ENCODE data around the gene WWC2. TPM values are rescaled to one million over a fixed set of nuclear protein-coding genes. Genes with fewer than 3 reads are reported as not detected.

Gene WWC2
- total RNA-seq, 1 experiment from 2014 or later, result 80.3 TPM

DNA sequence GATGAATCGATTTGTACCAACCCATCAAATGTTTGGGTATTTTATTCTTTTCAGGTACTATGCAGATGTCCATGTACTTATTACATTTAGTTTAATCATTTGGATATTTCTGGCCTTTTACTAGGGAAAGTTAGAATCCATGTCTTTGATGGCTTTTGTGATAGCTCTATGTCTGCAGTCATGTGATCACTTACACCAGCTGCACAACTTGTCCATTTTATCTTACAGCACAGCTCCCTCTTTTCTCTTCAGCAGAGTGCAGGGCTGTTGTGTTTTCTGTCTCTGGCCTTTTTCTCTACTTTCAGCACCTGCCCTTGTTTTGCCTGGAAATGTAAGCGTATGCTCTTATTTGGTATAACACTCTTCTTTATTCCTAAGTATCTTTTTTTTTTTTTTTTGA, 30.6 kb downstream of the WWC2 start:
- DNase-seq (ENCODE audit: low read depth, low spot score) (no peak), ATAC-seq (peak; percentile 62)
- intact Hi-C loops (cut with micrococcal nuclease; ENCODE audit: unreplicated experiment), result no loop called here
- Histone ChIP-seq H3K4me1 (ENCODE audit: control insufficient read depth, insufficient read depth, low read length) (peaks cover 24% of the 10 kb centered on the region), H3K36me3 (ENCODE audit: control insufficient read depth, insufficient read depth, low read length) (no peaks in the 10 kb centered on the region), H3K4me3 (ENCODE audit: low read depth in 2 of 2, low read length in 2 of 2) (no peak overlapping the region), H3K27me3 (ENCODE audit: control insufficient read depth, insufficient read depth, low read length) (no peaks in the 10 kb centered on the region), H3K27ac (ENCODE audit: low read length) (no peak overlapping the region), H3K9me3 (ENCODE audit: control insufficient read depth, insufficient read depth, low read depth, low read length) (no peaks in the 10 kb centered on the region)
- no TSS peak for BruUV-seq (replicated peaks)
- POLR2A ChIA-PET, result no interaction called here
- CTCF ChIA-PET, result no interaction called here
- TF ChIP-seq POLR2AphosphoS5 (IDR thresholded peaks at IDR 0.05; ENCODE audit: low read depth, low read length), result no peak
- TF ChIP-seq REST (IDR thresholded peaks at IDR 0.05; ENCODE audit: insufficient read depth in 1 of 2, low read depth in 2 of 2, low read length in 1 of 2), result no peak
- no peak for TF ChIP-seq TCF7L2 (IDR thresholded peaks at IDR 0.05; ENCODE audit: low read depth, low read length)
- TF ChIP-seq, protein P1, sequence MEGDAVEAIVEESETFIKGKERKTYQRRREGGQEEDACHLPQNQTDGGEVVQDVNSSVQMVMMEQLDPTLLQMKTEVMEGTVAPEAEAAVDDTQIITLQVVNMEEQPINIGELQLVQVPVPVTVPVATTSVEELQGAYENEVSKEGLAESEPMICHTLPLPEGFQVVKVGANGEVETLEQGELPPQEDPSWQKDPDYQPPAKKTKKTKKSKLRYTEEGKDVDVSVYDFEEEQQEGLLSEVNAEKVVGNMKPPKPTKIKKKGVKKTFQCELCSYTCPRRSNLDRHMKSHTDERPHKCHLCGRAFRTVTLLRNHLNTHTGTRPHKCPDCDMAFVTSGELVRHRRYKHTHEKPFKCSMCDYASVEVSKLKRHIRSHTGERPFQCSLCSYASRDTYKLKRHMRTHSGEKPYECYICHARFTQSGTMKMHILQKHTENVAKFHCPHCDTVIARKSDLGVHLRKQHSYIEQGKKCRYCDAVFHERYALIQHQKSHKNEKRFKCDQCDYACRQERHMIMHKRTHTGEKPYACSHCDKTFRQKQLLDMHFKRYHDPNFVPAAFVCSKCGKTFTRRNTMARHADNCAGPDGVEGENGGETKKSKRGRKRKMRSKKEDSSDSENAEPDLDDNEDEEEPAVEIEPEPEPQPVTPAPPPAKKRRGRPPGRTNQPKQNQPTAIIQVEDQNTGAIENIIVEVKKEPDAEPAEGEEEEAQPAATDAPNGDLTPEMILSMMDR (IDR thresholded peaks at IDR 0.05), result no peak
- TF ChIP-seq SIN3A (IDR thresholded peaks at IDR 0.05; ENCODE audit: borderline replicate concordance, insufficient read depth, low read depth, low read length), result no peak
- in situ Hi-C loops (cut with HindIII; ENCODE audit: low pct_unique_long_range_greater_than_20kb, low sequenced_read_pairs), result no loop called here

- no peak for DNase-seq (ENCODE audit: low read depth, low spot score)
- Histone ChIP-seq H3K27me3 (ENCODE audit: control insufficient read depth, insufficient read depth, low read length) (no peaks in the 10 kb centered on the region), H3K4me1 (ENCODE audit: control insufficient read depth, insufficient read depth, low read length) (peaks cover 24% of the 10 kb centered on the region), H3K36me3 (ENCODE audit: control insufficient read depth, insufficient read depth, low read length) (no peaks in the 10 kb centered on the region), H3K27ac (ENCODE audit: low read length) (peak overlapping the region; percentile 44), H3K9me3 (ENCODE audit: control insufficient read depth, insufficient read depth, low read depth, low read length) (no peaks in the 10 kb centered on the region), H3K4me3 (ENCODE audit: low read depth in 2 of 2, low read length in 2 of 2) (no peak overlapping the region)
- in situ Hi-C loops (cut with HindIII; ENCODE audit: low pct_unique_long_range_greater_than_20kb, low sequenced_read_pairs) (no loop called here), intact Hi-C loops (cut with micrococcal nuclease; ENCODE audit: unreplicated experiment) (no loop called here)
- ChIA-PET POLR2A (no interaction called here), CTCF (no interaction called here)
- no peak for TF ChIP-seq REST (IDR thresholded peaks at IDR 0.05; ENCODE audit: insufficient read depth in 1 of 2, low read depth in 2 of 2, low read length in 1 of 2)
- ATAC-seq, result peak; percentile 60; the same call in 1 of the 2 replicates
- BruUV-seq (replicated peaks), result no TSS peak
Measured at GRCh38 chr4:183130328-183131155, 31.5 kb downstream of the WWC2 start.
